HG03097 (cell line): ENCODE measurements around the gene POMC.
"Not testable (repeated sequence)": the region's sequence is repeated elsewhere in the genome, so short reads cannot be mapped to it uniquely, and the experiment has no call there.

Experiments used
- ATAC-seq: cut with Tn5 transposase; IDR thresholded peaks from one replicate; pipeline ENCODE4 v1.9.1; 2021; ENCODE audit not compliant: unreplicated experiment, low FRiP score

Gene POMC

GRCh38 chr2:25168256-25169072 is at the start of gene POMC:
Gene POMC, minus strand, starts transcription at chr2:25168580. Its CDS starts 3,808 bp downstream, at chr2:25164772.
- no peak for ATAC-seq

- no peak for ATAC-seq
Measured at GRCh38 chr2:25218100-25218499, 49.7 kb upstream of the POMC start.

DNA sequence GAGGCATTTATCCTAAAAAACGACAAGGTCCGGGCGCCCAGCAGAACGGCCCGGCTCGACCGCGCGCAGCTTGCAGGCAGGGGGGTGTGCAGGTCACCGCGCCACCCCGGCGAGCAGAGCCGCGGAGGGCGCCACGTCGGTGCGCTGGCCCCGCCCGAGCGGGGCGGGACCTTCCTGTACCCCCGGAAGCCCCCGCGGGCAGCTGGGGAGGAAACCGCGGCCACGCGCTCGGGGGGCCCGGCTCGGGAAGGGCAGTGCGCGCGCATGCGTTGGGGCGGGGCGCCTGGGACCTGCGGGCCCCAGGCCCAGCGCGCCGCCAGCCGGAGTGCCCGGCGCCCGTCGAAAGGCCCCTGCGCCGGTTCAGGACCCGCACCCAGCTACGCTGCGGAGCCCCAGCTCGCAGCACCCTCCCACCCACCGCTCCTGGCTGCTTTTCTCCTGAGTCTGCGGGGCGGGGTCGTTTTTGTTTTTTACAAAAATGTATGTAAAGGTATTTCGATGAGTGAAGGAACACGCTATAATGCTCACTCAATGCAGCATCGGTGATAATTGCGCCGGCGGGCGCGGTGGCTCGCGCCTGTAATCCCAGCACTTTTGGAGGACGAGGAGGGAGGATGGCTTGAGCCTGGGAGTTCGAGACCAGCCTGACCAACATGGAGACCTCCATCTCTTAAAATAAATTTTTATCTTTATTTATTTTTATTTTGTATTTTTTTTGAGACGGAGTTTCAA is 47.7 kb upstream of the POMC start:
- peak; percentile 65 for ATAC-seq

GRCh38 chr2:25215232-25215631 is 46.9 kb upstream of the POMC start:
- no peak for ATAC-seq

GRCh38 chr2:25213229-25213628 is 44.8 kb upstream of the POMC start:
- no peak for ATAC-seq

DNA sequence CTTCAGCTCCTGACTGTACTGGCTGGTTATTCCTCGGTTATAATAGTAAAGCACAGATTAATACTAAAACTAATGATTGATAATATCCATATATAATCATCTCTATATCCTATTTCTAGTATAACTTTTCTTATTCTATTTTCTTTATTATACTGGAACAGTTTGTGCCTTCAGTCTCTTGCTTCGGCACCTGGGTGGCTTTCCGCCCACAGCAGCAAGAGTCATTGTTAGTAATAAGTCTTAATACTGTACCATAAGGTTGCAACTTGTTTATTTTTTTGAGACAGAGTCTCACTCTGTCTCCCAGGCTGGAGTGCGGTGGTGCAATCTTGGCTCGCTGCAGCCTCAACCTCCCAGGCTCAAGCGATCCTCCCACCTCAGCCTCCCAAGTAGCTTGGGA is 42.5 kb upstream of the POMC start:
- ATAC-seq, result not testable (repeated sequence)

DNA sequence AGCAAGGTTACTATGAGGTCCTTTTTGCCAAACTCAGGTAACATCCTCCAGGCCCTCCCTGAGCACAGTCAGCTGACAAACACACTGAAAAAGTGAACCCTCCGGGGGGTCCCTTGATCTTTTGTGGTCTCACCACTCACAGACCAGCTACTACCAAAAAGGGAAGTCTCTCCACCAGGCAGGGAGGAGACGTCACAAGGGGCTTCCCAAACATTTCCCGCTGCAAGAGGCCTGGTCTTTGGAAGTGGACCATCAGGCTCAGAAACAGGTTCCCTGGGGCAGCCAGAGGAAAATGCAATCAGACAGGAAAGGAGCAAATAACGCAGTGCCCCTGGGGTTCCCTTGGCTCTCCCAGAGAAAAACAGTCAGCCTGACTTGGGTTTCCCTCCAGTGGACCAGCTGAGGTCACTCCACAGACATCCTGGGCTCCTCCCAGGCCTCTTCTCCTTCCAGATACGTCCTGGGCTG is 38.7 kb upstream of the POMC start:
- no peak for ATAC-seq

GRCh38 chr2:25204190-25204838 is 35.9 kb upstream of the POMC start:
- ATAC-seq, result no peak

- no peak for ATAC-seq
Measured at GRCh38 chr2:25202275-25202674, 33.9 kb upstream of the POMC start.

GRCh38 chr2:25201794-25202193 is 33.4 kb upstream of the POMC start:
- ATAC-seq, result no peak

- no peak for ATAC-seq
Measured at GRCh38 chr2:25201265-25201664, 32.9 kb upstream of the POMC start.

DNA sequence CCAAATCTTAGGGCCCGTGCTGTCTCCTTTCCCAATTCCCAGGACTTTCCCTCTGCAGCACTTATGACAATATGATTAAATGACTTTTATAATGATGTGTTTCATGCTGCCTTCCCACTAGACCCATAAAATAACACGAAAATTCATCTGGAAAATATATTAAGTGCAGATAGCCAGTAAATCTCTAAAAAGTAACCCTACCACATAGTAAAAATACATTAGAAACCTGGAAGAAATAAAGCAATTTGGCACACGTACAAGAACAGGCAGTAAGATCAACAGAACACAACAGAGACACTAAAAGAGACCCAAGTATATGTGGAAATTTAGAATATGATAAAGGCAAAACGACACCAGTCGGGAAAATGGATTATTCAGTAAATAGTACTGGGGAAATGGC is 30.2 kb upstream of the POMC start:
- no peak for ATAC-seq

- ATAC-seq, result no peak
Measured at GRCh38 chr2:25198209-25198525, 29.8 kb upstream of the POMC start.

DNA sequence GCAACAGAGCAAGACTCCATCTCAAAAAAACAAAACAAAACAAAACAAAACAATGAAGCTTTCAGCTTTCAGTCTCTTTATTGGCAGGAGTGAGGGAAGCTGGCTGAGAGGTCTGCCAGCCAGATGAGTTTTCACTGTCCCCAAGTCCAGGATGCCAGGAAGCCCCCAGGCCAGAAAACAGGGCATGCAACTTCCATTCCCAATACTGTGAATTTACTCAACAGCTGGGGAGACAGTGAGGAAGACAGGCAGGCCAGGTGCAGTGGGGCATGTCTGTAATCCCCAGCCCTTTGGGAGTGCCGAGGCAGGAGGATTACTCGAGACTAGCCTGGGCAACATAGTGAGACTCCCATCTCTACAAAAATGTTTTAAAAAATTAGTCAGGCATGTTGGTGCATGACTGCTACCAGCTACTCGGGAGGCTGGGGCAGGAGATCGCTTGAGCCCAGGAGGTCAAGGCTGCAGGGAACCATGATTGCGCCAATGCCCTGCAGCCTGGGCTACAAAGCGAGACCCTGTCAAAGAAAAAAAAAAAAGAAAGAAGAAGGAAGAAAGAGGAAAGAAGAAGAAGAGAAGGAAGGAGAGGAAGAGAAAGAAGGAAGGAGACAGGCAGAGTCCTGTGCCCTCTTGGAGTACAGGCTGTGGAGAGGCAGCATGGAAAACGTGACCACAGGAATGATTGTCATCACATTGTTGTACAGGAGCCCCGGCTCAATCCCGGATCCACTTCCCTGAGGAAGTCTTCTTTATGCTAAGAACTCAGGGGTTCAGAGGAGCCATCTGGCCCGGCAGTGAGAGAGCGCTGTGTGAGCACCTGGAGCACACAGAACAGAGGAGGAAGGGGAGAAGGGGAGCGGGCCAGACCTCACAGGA is 29.2 kb upstream of the POMC start:
- no peak for ATAC-seq

- no peak for ATAC-seq
Measured at GRCh38 chr2:25194576-25195122, 26.3 kb upstream of the POMC start.

DNA sequence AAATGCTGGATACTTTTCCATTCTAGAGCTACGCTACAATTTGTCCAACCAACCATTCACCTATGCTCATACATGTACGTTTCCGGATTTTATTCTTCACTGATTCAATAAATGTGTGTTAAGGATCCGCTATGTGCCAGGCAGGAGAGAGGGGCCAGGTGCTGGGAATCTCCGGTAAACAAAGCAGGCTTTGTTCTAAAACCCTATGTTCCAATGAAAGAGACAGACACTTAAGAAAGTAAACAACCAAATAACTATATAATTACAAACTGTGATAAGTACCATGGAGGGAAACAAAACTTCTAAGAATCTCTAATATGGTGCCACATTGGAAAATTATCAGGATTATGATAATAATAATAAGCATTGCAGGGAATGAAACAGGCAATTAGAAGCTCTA is 22.2 kb upstream of the POMC start:
- no peak for ATAC-seq

DNA sequence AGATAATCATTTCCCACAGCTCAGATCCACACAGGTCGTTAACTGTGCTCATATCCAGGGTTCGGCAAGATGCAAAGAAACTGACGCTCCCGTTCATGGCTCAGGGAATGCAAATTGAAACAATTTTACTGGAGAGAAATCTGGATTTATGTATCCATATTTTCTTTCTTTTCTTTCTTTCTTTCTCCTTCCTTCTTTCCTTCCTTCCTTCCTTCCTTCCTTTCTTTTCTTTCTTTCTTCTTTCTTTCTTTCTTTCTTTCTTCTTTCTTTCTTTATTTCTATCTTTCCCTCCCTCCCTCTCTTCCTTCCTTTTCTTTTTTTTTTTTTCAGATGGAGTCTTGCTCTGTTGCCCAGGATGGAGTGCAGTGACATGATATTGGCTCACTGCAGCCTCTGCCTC is 20.0 kb upstream of the POMC start:
- no peak for ATAC-seq

- no peak for ATAC-seq
Measured at GRCh38 chr2:25187729-25188350, 19.5 kb upstream of the POMC start.

DNA sequence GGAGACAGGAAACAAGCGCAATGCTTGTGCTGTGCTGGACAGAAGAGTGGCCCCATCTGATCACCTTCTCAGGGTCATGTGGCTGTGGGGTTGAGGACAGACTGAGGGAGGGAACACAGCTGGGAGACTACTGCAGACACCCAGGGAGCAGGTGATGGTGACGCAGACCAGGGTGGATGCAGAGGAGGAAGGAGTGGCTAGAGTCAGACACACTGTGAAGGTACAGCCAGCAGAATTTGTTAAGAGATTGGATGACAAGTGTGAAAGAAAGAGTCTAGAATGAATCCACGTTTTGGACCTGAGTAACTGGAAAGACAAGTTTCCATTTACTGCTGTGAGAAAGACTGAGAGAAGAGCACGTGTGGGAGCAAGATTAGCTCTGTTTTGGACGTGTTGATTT is 15.9 kb upstream of the POMC start:
- no peak for ATAC-seq

- ATAC-seq, result no peak
Measured at GRCh38 chr2:25178976-25179375, 10.6 kb upstream of the POMC start.
